OCI-LY3 (cell line): ENCODE results near the gene LMNTD2.

Source experiments
- CTCF ChIP-seq: fragments of 200-600, 300-600 bp; sonication (generic); IDR thresholded peaks from 2 replicates; pipeline ENCODE4 v1.5.1; 2014; ENCODE audit warnings: antibody characterized with exemption, low read length, low read depth
- EZH2phosphoT487 ChIP-seq: fragments of 200-600 bp; shearing (Covaris generic); IDR thresholded peaks from 2 replicates; pipeline ENCODE4 v1.6.1; 2018; ENCODE audit warnings: antibody characterized with exemption, mixed run types, low read depth

- no peak for TF ChIP-seq CTCF
- TF ChIP-seq EZH2phosphoT487, result no peak
Observed at GRCh38 chr11:518463-519202, 41.9 kb downstream of the LMNTD2 start.
